ENCODE data around the gene SPRYD3.

Gene SPRYD3

GRCh38 chr12:53062011-53062961 lies 16.9 kb downstream of the SPRYD3 start:
- DNase-seq (ENCODE audit: low read depth in 1 of 2, low spot score in 1 of 2), result no peak
- in situ Hi-C loops (cut with HindIII; ENCODE audit: low pct_unique_long_range_greater_than_20kb, low sequenced_read_pairs), result no loop called here
- no peak for TF ChIP-seq JUND (IDR thresholded peaks at IDR 0.05; ENCODE audit: low read depth)

- peak; percentile 64 to 88 for DNase-seq (ENCODE audit: low read depth in 1 of 2, low spot score in 1 of 2)
- no peak for TF ChIP-seq JUND (IDR thresholded peaks at IDR 0.05; ENCODE audit: low read depth)
- in situ Hi-C loops (cut with HindIII; ENCODE audit: low pct_unique_long_range_greater_than_20kb, low sequenced_read_pairs), result no loop called here
These were observed 17.7 kb downstream of the SPRYD3 start for GRCh38 chr12:53061404-53062010.

GRCh38 chr12:53060721-53061276 lies 18.4 kb downstream of the SPRYD3 start:
- DNase-seq (ENCODE audit: low read depth in 1 of 2, low spot score in 1 of 2), result no peak
- no peak for TF ChIP-seq JUND (IDR thresholded peaks at IDR 0.05; ENCODE audit: low read depth)
- in situ Hi-C loops (cut with HindIII; ENCODE audit: low pct_unique_long_range_greater_than_20kb, low sequenced_read_pairs), result no loop called here

- no peak for TF ChIP-seq JUND (IDR thresholded peaks at IDR 0.05; ENCODE audit: low read depth)
- in situ Hi-C loops (cut with HindIII; ENCODE audit: low pct_unique_long_range_greater_than_20kb, low sequenced_read_pairs), result no loop called here
These were observed 19.0 kb downstream of the SPRYD3 start for GRCh38 chr12:53060064-53060720.

GRCh38 chr12:53059434-53060063 lies 19.6 kb downstream of the SPRYD3 start:
- in situ Hi-C loops (cut with HindIII; ENCODE audit: low pct_unique_long_range_greater_than_20kb, low sequenced_read_pairs), result no loop called here
- no peak for TF ChIP-seq JUND (IDR thresholded peaks at IDR 0.05; ENCODE audit: low read depth)
- no peak for DNase-seq (ENCODE audit: low read depth in 1 of 2, low spot score in 1 of 2)

More at GRCh38 chr12:53060064-53060720, 19.0 kb downstream of the SPRYD3 start:
- DNase-seq (ENCODE audit: low read depth in 1 of 2, low spot score in 1 of 2), result no peak

- TF ChIP-seq JUND (IDR thresholded peaks at IDR 0.05; ENCODE audit: low read depth), result no peak
- in situ Hi-C loops (cut with HindIII; ENCODE audit: low pct_unique_long_range_greater_than_20kb, low sequenced_read_pairs), result no loop called here
- DNase-seq (ENCODE audit: low read depth in 1 of 2, low spot score in 1 of 2), result no peak
These were observed 20.3 kb downstream of the SPRYD3 start for GRCh38 chr12:53058674-53059433.

- in situ Hi-C loops (cut with HindIII; ENCODE audit: low pct_unique_long_range_greater_than_20kb, low sequenced_read_pairs), result no loop called here
- no peak for TF ChIP-seq JUND (IDR thresholded peaks at IDR 0.05; ENCODE audit: low read depth)
- DNase-seq (ENCODE audit: low read depth in 1 of 2, low spot score in 1 of 2), result no peak
These were observed 21.2 kb downstream of the SPRYD3 start for GRCh38 chr12:53057816-53058500.

- in situ Hi-C loops (cut with HindIII; ENCODE audit: low pct_unique_long_range_greater_than_20kb, low sequenced_read_pairs), result no loop called here
- DNase-seq (ENCODE audit: low read depth in 1 of 2, low spot score in 1 of 2), result no peak
- TF ChIP-seq JUND (IDR thresholded peaks at IDR 0.05; ENCODE audit: low read depth), result no peak
These were observed 22.3 kb downstream of the SPRYD3 start for GRCh38 chr12:53056901-53057300.

- DNase-seq (ENCODE audit: low read depth in 1 of 2, low spot score in 1 of 2), result no peak
- no peak for TF ChIP-seq JUND (IDR thresholded peaks at IDR 0.05; ENCODE audit: low read depth)
- in situ Hi-C loops (cut with HindIII; ENCODE audit: low pct_unique_long_range_greater_than_20kb, low sequenced_read_pairs), result no loop called here
These were observed 22.9 kb downstream of the SPRYD3 start for GRCh38 chr12:53056296-53056695.

GRCh38 chr12:53055471-53056266 lies 23.5 kb downstream of the SPRYD3 start:
- no peak for DNase-seq (ENCODE audit: low read depth in 1 of 2, low spot score in 1 of 2)
- no peak for TF ChIP-seq JUND (IDR thresholded peaks at IDR 0.05; ENCODE audit: low read depth)
- in situ Hi-C loops (cut with HindIII; ENCODE audit: low pct_unique_long_range_greater_than_20kb, low sequenced_read_pairs), result no loop called here

All from T47D (cell line).